GM19238 (cell line): ENCODE data around the gene SPTLC2.

Experiments
- DNase-seq: peaks from one replicate; pipeline ENCODE4 v3.0.0; 2011; ENCODE audit warnings: low spot score; ENCODE audit not compliant: insufficient read length

SPTLC2 gene

GRCh38 chr14:77469539-77469938 is 146.9 kb downstream of the SPTLC2 start:
- no peak for DNase-seq

GRCh38 chr14:77469067-77469505 is 147.4 kb downstream of the SPTLC2 start:
- DNase-seq, result no peak

GRCh38 chr14:77467801-77468200 is 148.6 kb downstream of the SPTLC2 start:
- no peak for DNase-seq

- DNase-seq, result peak; percentile 20
Observed at GRCh38 chr14:77459072-77459723, 157.2 kb downstream of the SPTLC2 start.

- DNase-seq, result peak; percentile 15
Observed at GRCh38 chr14:77458249-77458950, 158.0 kb downstream of the SPTLC2 start.

- DNase-seq, result peak; percentile 80
Observed at GRCh38 chr14:77457522-77458248, 158.8 kb downstream of the SPTLC2 start, which contains the start of the genes AHSA1 and VIPAS39. Gene AHSA1, plus strand, starts transcription at chr14:77458093. Its CDS starts 97 bp downstream, at chr14:77458190. Gene VIPAS39, minus strand, starts transcription at chr14:77457601. Its CDS starts 3,499 bp downstream, at chr14:77454102.

- no peak for DNase-seq
Observed at GRCh38 chr14:77457115-77457521, 159.3 kb downstream of the SPTLC2 start.
